GM18526 (cell line): ENCODE measurements around the gene CD82.

ENCODE experiments used
- POLR2A ChIP-seq: IDR thresholded peaks from 3 replicates; pipeline ENCODE4 v1.6.1; 2011; ENCODE audit not compliant: insufficient read length; ENCODE audit errors: extremely low read depth

The CD82 gene

DNA sequence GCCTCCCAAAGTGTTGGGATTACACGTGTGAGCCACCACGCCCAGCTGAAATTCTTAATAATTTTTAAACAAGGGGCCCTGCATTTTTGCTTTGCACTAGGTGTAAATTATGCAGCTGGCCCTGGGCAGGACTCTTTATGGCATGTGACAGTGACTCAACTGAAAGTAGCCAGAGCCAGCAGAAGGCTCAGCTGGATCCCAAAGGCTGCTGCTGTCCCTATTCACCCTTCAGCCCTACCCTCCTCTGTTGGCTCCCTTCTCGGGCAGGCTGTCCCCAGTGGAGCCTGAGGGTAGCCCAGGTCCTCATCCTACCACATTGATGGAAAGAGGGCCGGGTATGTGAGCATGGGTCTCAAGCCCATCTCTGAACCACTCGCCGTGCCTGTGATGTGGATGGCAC lies 45.6 kb downstream of the CD82 start:
- TF ChIP-seq POLR2A = no peak

GRCh38 chr11:44611687-44612434 lies 46.4 kb downstream of the CD82 start:
- no peak for TF ChIP-seq POLR2A

- no peak for TF ChIP-seq POLR2A
Measured at GRCh38 chr11:44613153-44613552, 47.7 kb downstream of the CD82 start.

DNA sequence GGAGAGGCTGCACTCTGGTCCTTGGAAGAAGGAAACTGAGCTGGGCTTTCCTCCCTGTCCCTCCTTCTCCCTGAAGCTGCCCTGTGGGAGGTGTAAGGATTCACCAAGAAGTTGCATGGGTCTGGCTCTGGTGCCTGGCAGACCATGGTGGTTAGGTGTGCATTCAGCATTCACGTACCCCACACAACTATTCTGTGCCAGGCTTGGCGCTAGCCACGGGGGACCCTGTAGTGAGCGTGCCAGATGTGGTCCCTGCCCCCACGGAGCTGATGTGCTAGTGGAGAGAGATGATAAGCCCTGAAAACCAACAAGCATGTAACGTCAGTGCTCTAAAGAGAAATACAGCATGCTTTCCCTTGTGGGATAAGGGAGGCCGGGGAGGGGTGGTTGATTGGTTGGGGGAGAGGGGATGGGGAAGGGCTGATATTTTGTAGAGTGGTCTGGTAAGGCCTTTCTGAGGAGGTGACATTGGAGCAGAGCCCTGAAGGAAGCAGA lies 48.9 kb downstream of the CD82 start:
- no peak for TF ChIP-seq POLR2A

DNA sequence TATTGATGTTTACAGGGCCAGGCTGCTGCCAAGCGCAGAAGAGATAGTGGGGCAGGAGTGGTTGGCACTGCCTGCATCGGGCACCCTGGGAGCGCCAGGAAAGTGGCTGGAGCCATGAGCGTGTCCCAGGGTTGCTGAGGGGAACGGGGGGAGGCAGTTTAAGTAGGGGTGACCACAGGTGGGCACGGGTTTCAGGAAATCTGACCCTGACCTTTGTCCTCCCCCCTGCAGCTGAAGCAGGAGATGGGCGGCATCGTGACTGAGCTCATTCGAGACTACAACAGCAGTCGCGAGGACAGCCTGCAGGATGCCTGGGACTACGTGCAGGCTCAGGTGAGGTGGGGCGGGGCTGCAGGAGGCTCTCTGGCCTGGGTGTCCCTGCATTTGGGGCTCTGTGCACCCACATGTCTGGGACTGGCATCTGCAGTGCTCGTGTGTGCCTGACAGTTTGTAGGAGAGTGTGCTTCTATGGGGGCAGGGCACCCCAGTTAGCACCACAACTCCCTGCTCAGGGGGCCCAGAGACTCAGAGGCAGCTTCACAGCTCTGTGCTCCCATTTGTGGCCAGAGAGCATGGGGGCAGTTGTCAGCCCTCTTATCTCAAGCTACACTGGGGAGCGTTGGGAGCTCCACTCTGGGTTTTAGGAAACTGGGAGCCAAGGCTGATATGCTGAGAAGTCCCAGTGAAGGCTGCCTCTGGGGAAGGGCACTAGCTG lies 49.7 kb downstream of the CD82 start:
- no peak for TF ChIP-seq POLR2A

DNA sequence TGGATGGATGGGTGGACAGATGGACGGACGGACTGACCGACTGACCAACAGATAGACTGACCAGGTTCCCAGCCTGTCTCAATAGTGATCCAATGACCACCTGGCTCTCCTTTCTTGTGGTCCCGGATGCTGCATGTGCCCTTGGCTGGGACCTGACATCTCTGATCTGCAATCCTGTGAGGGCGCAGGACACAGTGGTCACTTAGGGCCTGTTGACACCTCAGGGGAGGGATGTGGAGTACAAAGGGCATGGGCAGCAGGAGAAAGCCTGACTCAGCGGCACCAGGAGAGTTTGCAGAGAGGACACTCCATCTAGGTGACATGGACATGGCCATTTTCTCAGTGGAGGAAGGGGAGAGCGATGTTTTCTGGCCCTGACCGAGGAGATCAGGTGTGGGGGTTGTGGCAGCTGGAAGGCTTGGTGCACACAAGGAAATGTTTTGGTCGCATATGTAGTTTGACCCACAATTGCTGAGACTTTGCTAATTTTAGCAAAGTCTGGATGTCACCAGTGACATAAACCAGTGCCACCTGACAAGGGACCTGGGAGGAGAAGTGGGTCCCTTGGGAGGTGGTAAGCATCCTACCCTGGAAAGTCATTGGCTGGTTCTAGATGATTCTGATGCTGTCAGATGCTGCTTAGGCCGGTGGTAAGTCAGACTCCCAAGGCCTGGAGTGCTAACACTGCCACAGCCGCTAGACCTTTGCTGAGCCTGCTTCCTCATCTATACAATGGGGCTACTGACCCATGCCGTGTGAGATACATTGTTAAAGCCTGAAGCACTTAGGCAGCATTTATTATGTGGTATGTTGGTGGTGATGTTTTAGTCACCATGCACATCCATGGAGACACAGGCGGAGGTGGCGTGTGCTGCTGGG lies 50.7 kb downstream of the CD82 start:
- no peak for TF ChIP-seq POLR2A

DNA sequence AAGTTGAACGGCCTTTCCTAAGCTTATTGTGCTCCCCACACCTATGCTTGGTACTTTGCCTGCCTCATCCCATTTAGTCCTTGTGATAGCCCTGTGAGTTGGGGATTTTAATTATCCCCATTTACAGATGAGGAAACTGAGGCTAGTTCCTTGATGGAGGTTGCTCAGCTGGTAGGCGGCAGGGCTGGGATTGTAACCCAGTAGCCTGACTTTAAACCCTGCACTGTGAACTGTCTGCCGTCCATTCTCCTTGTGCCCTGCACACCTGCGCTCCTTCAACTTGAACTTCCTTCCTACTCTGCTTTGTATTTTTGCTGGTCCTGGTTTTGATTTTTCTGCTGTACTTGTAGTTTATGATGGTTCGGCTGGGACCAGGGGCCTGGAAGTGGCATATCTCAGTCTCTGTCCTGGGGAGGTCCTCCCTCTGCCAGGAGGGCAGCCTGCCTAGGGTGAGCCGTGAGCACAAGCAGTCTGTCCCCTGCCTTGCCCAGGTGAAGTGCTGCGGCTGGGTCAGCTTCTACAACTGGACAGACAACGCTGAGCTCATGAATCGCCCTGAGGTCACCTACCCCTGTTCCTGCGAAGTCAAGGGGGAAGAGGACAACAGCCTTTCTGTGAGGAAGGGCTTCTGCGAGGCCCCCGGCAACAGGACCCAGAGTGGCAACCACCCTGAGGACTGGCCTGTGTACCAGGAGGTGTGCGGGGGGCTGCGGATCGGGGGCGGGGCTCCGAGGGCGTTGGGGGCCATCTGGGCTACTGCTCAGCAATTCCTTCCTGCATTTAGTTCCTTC lies 52.4 kb downstream of the CD82 start:
- TF ChIP-seq POLR2A = no peak

- no peak for TF ChIP-seq POLR2A
Measured at GRCh38 chr11:44618561-44619425, 53.3 kb downstream of the CD82 start.

DNA sequence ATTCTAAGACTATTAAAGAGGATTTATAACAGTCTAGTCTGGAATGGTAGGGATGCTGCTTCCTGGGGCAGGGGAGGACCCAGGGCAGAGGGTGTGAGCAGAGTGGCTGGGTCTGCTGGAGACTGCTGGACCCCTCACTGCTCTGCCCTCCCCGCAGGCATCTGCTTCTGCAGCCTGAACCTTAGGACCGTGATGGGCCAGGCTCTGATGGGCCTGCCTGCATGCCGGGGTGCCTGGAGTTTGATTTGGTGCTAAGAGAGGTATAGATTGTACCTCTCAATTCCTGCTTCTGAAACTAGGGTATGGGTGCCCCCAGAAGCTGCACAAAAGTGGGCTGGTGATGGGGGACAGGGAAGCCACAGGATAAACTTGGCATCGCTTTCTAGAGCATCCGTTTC lies 54.9 kb downstream of the CD82 start:
- no peak for TF ChIP-seq POLR2A

DNA sequence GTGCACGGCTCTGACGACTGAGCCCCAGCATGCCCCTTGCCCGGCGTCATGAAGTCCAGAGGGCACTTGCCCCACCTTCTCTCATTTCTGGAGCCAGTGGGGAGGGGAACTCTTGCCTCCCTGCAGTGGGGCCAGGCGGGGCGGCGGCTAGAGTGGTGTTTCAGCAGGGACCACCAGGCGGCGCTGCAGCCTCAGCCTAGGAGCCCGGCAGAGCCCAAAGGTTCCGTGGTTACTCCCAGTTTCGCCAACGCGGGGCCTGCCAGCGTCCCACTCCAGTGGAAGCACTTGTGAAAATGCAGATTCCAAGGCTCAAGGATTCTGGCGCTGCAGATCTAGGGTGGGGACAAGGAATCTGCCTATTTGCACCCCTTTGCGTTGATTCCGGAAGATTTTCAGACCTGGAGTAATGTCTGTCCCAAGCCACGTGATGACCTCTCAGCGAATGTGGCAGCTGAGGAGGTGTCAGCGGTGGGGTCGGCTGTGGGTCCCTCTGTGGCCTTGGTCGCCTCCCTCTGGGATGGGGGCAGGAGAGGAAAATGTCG lies 55.7 kb downstream of the CD82 start:
- TF ChIP-seq POLR2A = no peak

DNA sequence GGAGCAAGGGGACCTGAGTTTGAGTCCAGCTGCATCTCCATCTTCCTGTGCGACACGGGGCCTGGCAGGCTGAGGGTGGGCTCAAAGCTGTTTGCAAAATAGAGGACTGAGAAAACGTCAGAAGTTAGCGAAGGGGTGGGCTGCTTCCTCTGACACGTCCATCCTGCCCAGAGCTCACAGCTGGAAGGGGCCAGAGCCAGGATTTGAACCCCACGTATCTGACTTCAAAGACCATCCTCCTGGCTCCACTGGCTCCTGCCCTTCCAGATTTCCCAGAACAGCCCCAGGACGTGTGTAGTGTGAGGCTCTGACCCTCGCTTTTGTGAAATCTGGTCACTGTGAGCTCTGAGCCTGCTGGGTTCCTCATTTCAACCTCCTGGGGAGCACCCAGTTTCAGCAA lies 56.3 kb downstream of the CD82 start:
- TF ChIP-seq POLR2A = no peak

- TF ChIP-seq POLR2A = no peak
Measured at GRCh38 chr11:44622190-44622650, 56.8 kb downstream of the CD82 start.

GRCh38 chr11:44622721-44623258 lies 57.3 kb downstream of the CD82 start:
- no peak for TF ChIP-seq POLR2A
